GM18861 (cell line): ENCODE results near the gene UBD.

Experiments
- ATAC-seq: cut with Tn5 transposase; IDR thresholded peaks from one replicate; pipeline ENCODE4 v1.9.1; 2021; ENCODE audit not compliant: unreplicated experiment

UBD gene

GRCh38 chr6:29524044-29524443 lies 35.5 kb downstream of the UBD start:
- no peak for ATAC-seq

GRCh38 chr6:29522227-29522626 lies 37.3 kb downstream of the UBD start:
- no peak for ATAC-seq

- no peak for ATAC-seq
Measured at GRCh38 chr6:29521006-29521680, 38.4 kb downstream of the UBD start.

GRCh38 chr6:29520232-29520631 lies 39.3 kb downstream of the UBD start:
- ATAC-seq: no peak

GRCh38 chr6:29519291-29520010 lies 40.1 kb downstream of the UBD start:
- ATAC-seq: no peak

- no peak for ATAC-seq
Measured at GRCh38 chr6:29517728-29518440, 41.6 kb downstream of the UBD start.

- no peak for ATAC-seq
Measured at GRCh38 chr6:29517245-29517644, 42.3 kb downstream of the UBD start.

- ATAC-seq: no peak
Measured at GRCh38 chr6:29516108-29516507, 43.4 kb downstream of the UBD start.

- ATAC-seq: no peak
Measured at GRCh38 chr6:29510746-29511300, 48.7 kb downstream of the UBD start.

GRCh38 chr6:29510202-29510601 lies 49.3 kb downstream of the UBD start:
- ATAC-seq: no peak

- ATAC-seq: no peak
Measured at GRCh38 chr6:29509711-29510110, 49.8 kb downstream of the UBD start.

GRCh38 chr6:29509239-29509638 lies 50.3 kb downstream of the UBD start:
- ATAC-seq: peak; percentile 60

- no peak for ATAC-seq
Measured at GRCh38 chr6:29507319-29507718, 52.2 kb downstream of the UBD start.

GRCh38 chr6:29506446-29507067 lies 53.0 kb downstream of the UBD start:
- ATAC-seq: no peak

GRCh38 chr6:29505808-29506207 lies 53.7 kb downstream of the UBD start:
- ATAC-seq: no peak
